GM19324 (cell line): ENCODE results near the gene ERH.

Experiments used
- ATAC-seq: cut with Tn5 transposase; IDR thresholded peaks from one replicate; pipeline ENCODE4 v1.9.1; 2021; ENCODE audit warnings: mild to moderate bottlenecking, moderate library complexity; ENCODE audit not compliant: unreplicated experiment, low FRiP score

Gene ERH

GRCh38 chr14:69333791-69334337 lies 64.2 kb downstream of the ERH start:
- ATAC-seq: no peak

- ATAC-seq: no peak
Observed at GRCh38 chr14:69332782-69333395, 65.2 kb downstream of the ERH start.

DNA sequence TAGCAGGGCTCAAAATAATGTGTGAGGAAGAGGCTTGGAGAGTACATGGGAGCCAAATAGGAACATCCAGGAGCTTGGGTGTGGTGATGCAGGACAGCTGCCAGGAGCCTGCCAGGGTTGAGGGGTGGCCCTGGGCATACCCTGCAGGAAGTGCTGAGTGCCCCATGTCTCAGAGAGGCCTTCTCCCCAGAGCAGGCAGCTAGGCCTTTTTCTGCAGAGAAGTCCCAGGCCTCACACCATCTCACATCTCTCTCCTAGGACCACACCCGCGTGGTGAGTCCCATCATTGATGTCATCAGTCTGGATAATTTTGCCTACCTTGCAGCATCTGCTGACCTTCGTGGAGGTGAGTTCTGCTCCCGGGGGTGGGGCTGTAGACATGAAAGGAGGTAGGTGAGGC lies 66.9 kb downstream of the ERH start:
- no peak for ATAC-seq
